Activated naive CD4-positive, alpha-beta T cell treated with anti-CD3 and anti-CD28 coated beads, Interleukin-2, amount 10 ng/mL, durations not matched to agents 7 days and 5 days (primary cell): ENCODE results near the gene ZNF177.
A peak's percentile ranks its signal among the peaks of the same experiment; 100 is the strongest.

Experiments used
- CTCF ChIA-PET: fragments of 350-600 bp; sonication (Branson Sonifier 250); formaldehyde crosslinking; loops from one replicate; lab custom pipeline; 2021; ENCODE audit warnings: antibody characterized with exemption; lab: Charles Lee
- DNase-seq: peaks from one replicate; pipeline ENCODE4 v3.0.0-alpha.2; 2020
- H3K27ac Mint-ChIP-seq: one replicate; pipeline ENCODE4 v1.8.0; 2021; ENCODE audit warnings: mild to moderate bottlenecking, moderate library complexity, mixed read lengths
- H3K27me3 Mint-ChIP-seq: one replicate; pipeline ENCODE4 v1.8.0; 2021; ENCODE audit warnings: mild to moderate bottlenecking, mixed read lengths
- H3K36me3 Mint-ChIP-seq: one replicate; pipeline ENCODE4 v1.8.0; 2021; ENCODE audit warnings: mixed read lengths
- H3K4me1 Mint-ChIP-seq: one replicate; pipeline ENCODE4 v1.8.0; 2021; ENCODE audit warnings: mixed read lengths
- H3K4me3 Mint-ChIP-seq: one replicate; pipeline ENCODE4 v1.8.0; 2021; ENCODE audit warnings: mild to moderate bottlenecking, moderate library complexity, mixed read lengths
- H3K9me3 Mint-ChIP-seq: one replicate; pipeline ENCODE4 v1.8.0; 2021; ENCODE audit warnings: mixed read lengths

The ZNF177 gene

DNA sequence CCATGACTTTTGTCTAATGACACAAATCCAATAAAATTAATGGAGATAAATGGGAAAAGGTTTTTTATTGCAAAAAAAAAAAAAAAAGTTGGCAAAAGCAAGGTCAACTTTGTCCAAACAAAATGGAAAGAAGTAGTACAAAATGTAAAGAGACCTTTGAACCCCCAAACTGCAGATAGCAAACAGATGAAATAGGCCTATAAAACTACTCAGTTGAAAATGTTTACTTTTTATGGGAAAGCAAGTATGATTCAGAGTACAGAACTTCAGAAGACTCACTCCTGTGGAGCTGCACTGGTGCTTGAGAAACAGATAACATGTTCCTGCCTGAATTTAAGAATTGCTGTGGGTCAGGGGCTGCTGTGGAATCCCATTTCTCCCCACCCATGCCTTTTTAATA is 9.8 kb upstream of the ZNF177 start:
- CTCF ChIA-PET = no interaction called here
- Mint-ChIP-seq H3K27me3 (no peaks in the 10 kb centered on the region), H3K4me1 (no peaks in the 10 kb centered on the region), H3K36me3 (peaks cover 8% of the 10 kb centered on the region), H3K4me3 (no peak overlapping the region), H3K27ac (no peak overlapping the region), H3K9me3 (peaks cover 50% of the 10 kb centered on the region)
- DNase-seq = no peak

DNA sequence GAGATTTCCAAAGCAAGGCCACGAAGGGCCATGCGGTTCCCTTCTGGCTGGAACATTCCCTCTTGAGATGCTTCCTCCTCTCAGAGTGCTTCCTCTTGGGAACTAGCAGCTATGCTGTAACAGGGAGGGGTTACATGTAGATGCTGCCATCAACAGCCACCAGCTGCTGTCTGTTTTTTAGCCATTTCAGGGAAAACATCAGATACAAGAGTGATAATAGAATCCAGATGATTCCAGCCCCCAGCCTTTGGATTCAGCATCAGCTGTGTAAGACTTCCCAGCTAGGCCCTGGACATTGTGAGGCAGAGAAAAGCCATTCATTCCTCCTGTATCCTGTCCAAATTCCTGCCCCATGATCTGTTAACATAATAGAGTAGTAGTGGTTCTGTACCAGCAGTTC is 8.2 kb upstream of the ZNF177 start:
- H3K4me3 Mint-ChIP-seq = no peak overlapping the region
- peaks cover 4% of the 10 kb centered on the region for H3K36me3 Mint-ChIP-seq
- no peak for DNase-seq
- H3K9me3 Mint-ChIP-seq = peaks cover 44% of the 10 kb centered on the region
- no peaks in the 10 kb centered on the region for H3K27me3 Mint-ChIP-seq
- CTCF ChIA-PET = no interaction called here
- no peaks in the 10 kb centered on the region for H3K4me1 Mint-ChIP-seq
- no peak overlapping the region for H3K27ac Mint-ChIP-seq

DNA sequence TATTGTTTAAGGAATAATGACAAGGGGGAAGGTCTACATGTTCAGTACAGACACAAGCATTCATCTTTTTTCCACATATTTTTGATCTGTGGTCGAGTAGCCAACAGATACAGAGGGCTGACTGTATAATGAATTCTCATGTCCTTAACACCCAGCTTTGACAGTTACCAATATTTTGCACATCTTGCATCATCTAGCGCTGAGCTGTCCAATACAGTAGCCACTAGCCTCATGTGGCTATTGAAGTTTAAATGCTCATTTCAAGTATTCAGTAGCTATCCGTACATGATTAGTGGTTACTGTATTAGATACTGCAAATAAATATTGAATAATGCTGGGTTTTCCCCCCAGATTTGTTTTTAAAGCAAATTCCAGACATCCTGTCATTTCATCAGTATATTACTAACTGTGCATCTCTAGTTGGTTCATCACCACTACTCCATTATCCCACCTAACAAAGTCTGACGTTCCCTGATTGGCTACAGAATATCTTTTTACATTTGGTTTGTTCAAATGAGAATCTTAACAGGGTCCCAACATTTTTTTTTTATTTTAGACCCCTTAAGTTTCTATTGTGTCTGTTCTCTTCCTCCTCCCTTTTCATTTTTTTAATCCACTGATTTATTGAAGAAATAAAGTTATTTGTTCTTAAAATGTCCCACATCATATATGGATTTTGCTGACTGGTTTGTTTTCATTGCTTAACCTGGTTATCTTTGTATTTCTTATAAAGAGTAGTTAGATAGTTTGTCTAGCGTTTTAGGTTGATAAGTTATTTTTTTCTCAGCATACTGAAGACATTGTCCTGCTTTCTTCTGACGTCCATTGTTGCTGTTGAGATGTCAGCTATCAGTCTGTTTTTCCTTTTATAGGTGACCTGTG is 8.2 kb downstream of the ZNF177 start:
- no peak for DNase-seq
- H3K27ac Mint-ChIP-seq = no peak overlapping the region
- H3K27me3 Mint-ChIP-seq = no peaks in the 10 kb centered on the region
- peaks cover 30% of the 10 kb centered on the region for H3K9me3 Mint-ChIP-seq
- no peak overlapping the region for H3K4me3 Mint-ChIP-seq
- no peaks in the 10 kb centered on the region for H3K36me3 Mint-ChIP-seq
- H3K4me1 Mint-ChIP-seq = no peaks in the 10 kb centered on the region
- CTCF ChIA-PET = no interaction called here

DNA sequence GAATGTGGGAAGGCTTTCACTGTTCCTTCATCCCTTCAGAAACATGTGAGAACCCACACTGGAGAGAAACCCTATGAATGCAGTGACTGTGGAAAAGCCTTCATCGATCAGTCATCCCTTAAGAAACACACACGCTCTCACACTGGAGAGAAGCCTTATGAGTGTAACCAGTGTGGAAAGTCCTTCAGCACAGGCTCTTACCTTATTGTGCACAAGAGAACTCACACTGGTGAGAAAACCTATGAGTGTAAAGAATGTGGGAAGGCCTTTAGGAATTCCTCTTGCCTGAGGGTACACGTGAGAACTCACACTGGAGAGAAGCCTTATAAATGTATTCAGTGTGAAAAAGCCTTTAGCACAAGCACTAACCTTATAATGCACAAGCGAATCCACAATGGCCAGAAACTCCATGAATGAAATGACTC is 18.6 kb downstream of the ZNF177 start:
- CTCF ChIA-PET = no interaction called here

DNA sequence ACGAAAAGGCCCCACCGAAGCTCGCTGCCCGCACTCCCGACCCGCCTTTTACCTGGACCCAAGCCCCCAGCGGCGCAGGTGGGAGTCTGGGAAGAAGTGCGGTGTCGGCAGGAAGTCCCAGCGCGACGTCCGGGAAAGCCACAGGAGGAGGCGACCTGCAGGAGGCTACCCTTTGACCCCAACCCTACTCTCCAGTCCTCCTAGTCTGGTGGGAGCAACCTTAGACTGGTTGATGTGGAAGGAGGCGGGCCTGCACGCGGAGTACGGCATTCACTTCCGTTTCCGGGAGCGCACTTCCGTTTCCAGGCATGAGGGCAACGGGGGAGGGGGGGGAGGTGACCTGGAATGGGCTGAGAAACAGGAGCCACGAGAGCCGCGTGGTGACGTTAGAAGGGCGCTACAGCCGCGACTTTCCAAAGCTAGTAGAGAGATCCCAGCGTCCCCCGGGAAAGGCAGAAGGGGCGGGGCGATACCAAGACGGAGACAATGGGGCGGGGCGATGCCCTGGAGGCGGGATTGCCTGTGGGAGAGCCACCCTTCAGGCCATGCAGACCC is 44.1 kb downstream of the ZNF177 start:
- CTCF ChIA-PET = no interaction called here
- peaks cover 7% of the 10 kb centered on the region for H3K27me3 Mint-ChIP-seq
- H3K27ac Mint-ChIP-seq = peak overlapping the region; percentile 58
- H3K4me1 Mint-ChIP-seq = peaks cover 19% of the 10 kb centered on the region
- peaks cover 28% of the 10 kb centered on the region for H3K36me3 Mint-ChIP-seq
- peak; percentile 72 for DNase-seq
- peaks cover 55% of the 10 kb centered on the region for H3K9me3 Mint-ChIP-seq
- peak overlapping the region; percentile 61 for H3K4me3 Mint-ChIP-seq

More for the DNA sequence above, 18.6 kb downstream of the ZNF177 start:
- Mint-ChIP-seq H3K36me3 (peaks cover 16% of the 10 kb centered on the region), H3K9me3 (peaks cover 69% of the 10 kb centered on the region), H3K27ac (no peak overlapping the region), H3K27me3 (no peaks in the 10 kb centered on the region), H3K4me3 (no peak overlapping the region), H3K4me1 (no peaks in the 10 kb centered on the region)
- DNase-seq = no peak

DNA sequence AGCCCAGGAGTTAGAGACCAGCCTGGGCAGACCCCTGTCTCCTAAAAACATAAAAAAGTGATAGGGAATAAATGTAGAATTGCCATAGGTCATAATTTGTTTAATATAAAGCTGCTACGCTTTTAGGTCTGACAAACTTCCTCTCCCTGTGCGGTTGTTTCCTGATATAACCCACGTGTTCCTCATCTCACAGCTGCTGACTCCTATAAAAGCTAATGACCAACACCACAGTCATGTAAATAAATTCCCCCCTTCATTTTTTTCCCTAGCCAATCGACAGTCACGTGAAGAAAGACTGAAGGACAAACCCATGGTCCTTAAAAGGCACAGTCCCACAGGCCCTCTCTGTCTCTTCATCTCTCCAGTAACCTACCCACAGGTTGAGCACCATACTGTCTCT is 45.0 kb downstream of the ZNF177 start:
- peak overlapping the region; percentile 16 for H3K27ac Mint-ChIP-seq
- DNase-seq = no peak
- CTCF ChIA-PET = no interaction called here
- H3K4me1 Mint-ChIP-seq = peaks cover 19% of the 10 kb centered on the region
- H3K36me3 Mint-ChIP-seq = peaks cover 36% of the 10 kb centered on the region
- peak overlapping the region; percentile 62 for H3K4me3 Mint-ChIP-seq
- H3K27me3 Mint-ChIP-seq = peaks cover 7% of the 10 kb centered on the region
- peaks cover 63% of the 10 kb centered on the region for H3K9me3 Mint-ChIP-seq

DNA sequence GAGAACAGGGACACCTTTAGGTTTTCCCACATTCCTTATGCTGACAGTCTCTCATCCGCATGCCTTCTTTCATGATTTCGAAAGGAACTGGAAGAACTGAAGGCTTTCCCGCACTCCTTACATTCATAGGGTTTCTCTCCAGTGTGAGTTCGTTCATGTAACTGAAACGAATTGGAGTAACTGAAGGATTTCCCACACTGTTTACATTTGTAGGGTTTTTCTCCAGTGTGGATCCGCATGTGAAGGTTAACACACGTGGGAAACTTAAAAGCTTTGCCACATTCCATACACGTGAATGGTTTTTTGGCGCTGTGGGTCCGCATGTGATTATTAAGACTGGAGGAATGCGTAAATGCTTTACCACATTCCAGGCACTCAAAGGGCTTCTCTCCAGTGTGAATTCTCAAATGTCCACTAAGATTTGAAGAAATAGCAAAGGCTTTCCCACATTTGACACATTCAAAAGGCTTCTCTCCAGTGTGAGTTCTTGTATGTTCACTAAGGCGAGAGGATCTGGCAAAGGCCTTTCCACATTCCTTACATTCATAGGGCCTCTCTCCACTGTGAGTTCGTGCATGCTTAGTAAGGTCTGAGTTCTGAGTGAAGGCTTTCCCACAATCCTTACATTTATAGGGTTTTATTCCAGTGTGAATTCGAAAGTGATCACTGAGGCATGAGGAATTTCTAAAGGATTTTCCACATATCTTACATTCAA is 50.6 kb downstream of the ZNF177 start:
- Mint-ChIP-seq H3K4me1 (no peaks in the 10 kb centered on the region), H3K27ac (no peak overlapping the region), H3K36me3 (peaks cover 75% of the 10 kb centered on the region), H3K4me3 (no peak overlapping the region), H3K27me3 (no peaks in the 10 kb centered on the region), H3K9me3 (peaks cover 65% of the 10 kb centered on the region)
- DNase-seq = no peak
- CTCF ChIA-PET = no interaction called here

DNA sequence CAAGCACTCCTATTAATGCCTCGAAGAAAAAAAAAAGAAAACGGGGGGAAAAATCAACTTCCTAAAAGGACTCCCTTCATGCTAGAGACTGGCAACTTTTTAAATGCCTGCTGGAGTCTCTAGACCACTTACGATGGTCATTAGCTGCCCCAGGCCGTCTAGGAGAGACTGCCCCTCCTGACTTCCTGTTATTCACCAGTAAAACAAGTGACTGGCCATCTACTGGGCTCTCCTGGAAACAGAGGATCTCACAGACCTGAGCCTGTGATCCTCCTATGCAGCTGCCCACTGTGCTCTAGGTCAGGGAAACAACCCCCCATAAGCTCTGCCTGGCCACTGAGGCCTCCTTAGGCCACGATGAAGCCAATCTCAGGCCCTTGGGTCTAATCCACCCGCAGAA is 65.1 kb downstream of the ZNF177 start:
- H3K9me3 Mint-ChIP-seq = peaks cover 37% of the 10 kb centered on the region
- CTCF ChIA-PET = no interaction called here
- peaks cover 92% of the 10 kb centered on the region for H3K36me3 Mint-ChIP-seq
- no peak overlapping the region for H3K4me3 Mint-ChIP-seq
- DNase-seq = no peak
- H3K27me3 Mint-ChIP-seq = no peaks in the 10 kb centered on the region
- peaks cover 2% of the 10 kb centered on the region for H3K4me1 Mint-ChIP-seq
- H3K27ac Mint-ChIP-seq = no peak overlapping the region

DNA sequence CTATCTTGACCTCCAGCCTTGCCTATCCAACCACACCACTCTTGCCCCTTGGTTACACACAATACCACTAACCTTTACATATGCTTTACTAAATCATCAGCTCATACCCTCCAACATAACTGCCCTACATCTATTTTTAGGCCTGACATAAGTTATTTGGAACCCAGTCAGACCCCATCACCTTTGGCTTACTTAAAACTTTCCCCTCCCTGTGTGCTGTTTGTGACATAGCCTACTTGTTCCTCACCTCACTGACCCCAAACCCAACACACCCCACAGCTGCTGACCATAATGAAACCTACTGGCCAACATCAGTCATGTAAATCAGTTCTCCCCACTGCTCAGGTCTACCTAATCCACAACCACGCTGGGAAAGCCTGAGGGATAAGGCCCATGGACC is 67.6 kb downstream of the ZNF177 start:
- H3K27ac Mint-ChIP-seq = no peak overlapping the region
- H3K27me3 Mint-ChIP-seq = peaks cover 5% of the 10 kb centered on the region
- CTCF ChIA-PET = no interaction called here
- H3K4me1 Mint-ChIP-seq = peaks cover 21% of the 10 kb centered on the region
- no peak for DNase-seq
- H3K36me3 Mint-ChIP-seq = peaks cover 82% of the 10 kb centered on the region
- H3K9me3 Mint-ChIP-seq = peaks cover 33% of the 10 kb centered on the region
- H3K4me3 Mint-ChIP-seq = no peak overlapping the region

DNA sequence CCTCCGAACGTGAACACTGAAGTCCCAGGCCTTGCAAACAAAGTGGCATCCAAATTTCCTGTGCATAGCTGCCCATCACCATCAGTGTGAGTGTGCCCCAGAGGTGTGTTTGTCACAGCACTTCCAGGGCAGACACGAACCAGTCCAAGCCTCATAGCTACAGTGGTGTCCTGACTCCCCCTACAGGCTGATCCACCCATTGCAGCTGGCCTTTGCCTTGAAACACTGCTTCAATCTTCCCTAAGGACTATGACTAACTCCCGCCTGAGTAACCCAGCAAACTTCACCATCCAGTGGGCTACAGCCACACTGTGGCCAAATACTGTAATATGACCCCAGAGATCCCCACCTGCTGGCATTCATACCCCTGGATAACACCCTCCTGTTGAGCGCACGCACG is 68.7 kb downstream of the ZNF177 start:
- Mint-ChIP-seq H3K4me3 (no peak overlapping the region), H3K27ac (no peak overlapping the region), H3K9me3 (peaks cover 33% of the 10 kb centered on the region), H3K36me3 (peaks cover 75% of the 10 kb centered on the region), H3K4me1 (peaks cover 32% of the 10 kb centered on the region), H3K27me3 (peaks cover 6% of the 10 kb centered on the region)
- CTCF ChIA-PET = no interaction called here
- DNase-seq = peak; percentile 63
